ENCODE results near the gene FILIP1L.

FILIP1L gene

GRCh38 chr3:100045696-100046095 is 68.6 kb downstream of the FILIP1L start:
- peak in 13 of 56 donors; percentile 0 to 29 (median 7) for DNase-seq

GRCh38 chr3:100044369-100044768 is 69.9 kb downstream of the FILIP1L start:
- no peak for DNase-seq

- DNase-seq: no peak
These were observed 71.0 kb downstream of the FILIP1L start for GRCh38 chr3:100043271-100043670.

GRCh38 chr3:100042166-100042981 is 71.9 kb downstream of the FILIP1L start:
- no peak for DNase-seq

- no peak for DNase-seq
These were observed 73.0 kb downstream of the FILIP1L start for GRCh38 chr3:100041328-100041749.

- no peak for DNase-seq
These were observed 73.7 kb downstream of the FILIP1L start for GRCh38 chr3:100040451-100041225.

- DNase-seq: no peak
These were observed 75.2 kb downstream of the FILIP1L start for GRCh38 chr3:100039075-100039474.

GRCh38 chr3:100033903-100034471 is 80.3 kb downstream of the FILIP1L start:
- DNase-seq: no peak

- no peak for DNase-seq
These were observed 81.1 kb downstream of the FILIP1L start for GRCh38 chr3:100033184-100033583.

GRCh38 chr3:100032243-100032642 is 82.1 kb downstream of the FILIP1L start:
- peak in 3 of 56 donors; percentile 2 to 34 (median 32) for DNase-seq

GRCh38 chr3:100030914-100031425 is 83.3 kb downstream of the FILIP1L start:
- no peak for DNase-seq

- DNase-seq: no peak
These were observed 84.0 kb downstream of the FILIP1L start for GRCh38 chr3:100030346-100030745.

- no peak for DNase-seq
These were observed 84.6 kb downstream of the FILIP1L start for GRCh38 chr3:100029689-100030088.

- no peak for DNase-seq
These were observed 85.2 kb downstream of the FILIP1L start for GRCh38 chr3:100029052-100029451.

GRCh38 chr3:100027321-100027720 is 87.0 kb downstream of the FILIP1L start:
- no peak for DNase-seq

GRCh38 chr3:100024520-100025303 is 89.6 kb downstream of the FILIP1L start:
- DNase-seq: no peak

- DNase-seq: no peak
These were observed 90.7 kb downstream of the FILIP1L start for GRCh38 chr3:100023595-100023994.

GRCh38 chr3:100023150-100023549 is 91.2 kb downstream of the FILIP1L start:
- DNase-seq: no peak

GRCh38 chr3:100022506-100022905 is 91.8 kb downstream of the FILIP1L start:
- no peak for DNase-seq

- no peak for DNase-seq
These were observed 93.2 kb downstream of the FILIP1L start for GRCh38 chr3:100020876-100021644.

Measured in amygdala (tissue), 56 donors.